K562 (cell line): ENCODE data around the gene GHDC. TPM values are rescaled to one million over a fixed set of nuclear protein-coding genes. Genes with fewer than 3 reads are reported as not detected.

ENCODE experiments used
- ARID3A ChIP-seq: IDR thresholded peaks from 2 replicates; pipeline ENCODE4 v1.6.1; 2012; ENCODE audit warnings: low read depth, low read length, improper control_type of control experiment, borderline replicate concordance
- DIDO1 ChIP-seq: fragments of 450-650 bp; IDR thresholded peaks from 2 replicates; pipeline ENCODE4 v1.6.1; 2016; ENCODE audit warnings: low read depth, missing biosample characterization, missing genetic modification characterization
- DPF2 ChIP-seq: fragments of 450-650 bp; IDR thresholded peaks from 2 replicates; pipeline ENCODE4 v1.6.1; 2016
- FOXK1 ChIP-seq: sonication (generic); formaldehyde crosslinking; IDR thresholded peaks from 2 replicates; pipeline ENCODE4 v1.8.0; 2022; ENCODE audit warnings: missing genetic modification reagents, mild to moderate bottlenecking, borderline replicate concordance
- MBD2 ChIP-seq: sonication (generic); IDR thresholded peaks from 2 replicates; pipeline ENCODE4 v1.6.1; 2016; ENCODE audit warnings: low read depth, borderline replicate concordance
- MCM7 ChIP-seq, 2 experiments: fragments of 450-650 bp; IDR thresholded peaks; 2 replicates each; pipeline ENCODE4 v1.6.1; 2016 to 2018
- NR3C1 ChIP-seq: sonication (generic); formaldehyde crosslinking; IDR thresholded peaks from 2 replicates; pipeline ENCODE4 v1.8.1; 2022; ENCODE audit warnings: missing genetic modification reagents
- PRMT5 ChIP-seq: sonication (generic); formaldehyde crosslinking; IDR thresholded peaks from 2 replicates; pipeline ENCODE4 v1.5.0; 2020; ENCODE audit warnings: missing genetic modification reagents
- SETDB1 ChIP-seq: IDR thresholded peaks from one replicate; pipeline ENCODE4 v1.6.1; 2012; ENCODE audit warnings: low read length, control low read depth, inconsistent platforms
- THAP12 ChIP-seq: fragments of 250-450 bp; sonication (Bioruptor Pico); IDR thresholded peaks from 2 replicates; pipeline ENCODE4 v1.9.0; 2021; ENCODE audit warnings: mild to moderate bottlenecking, inconsistent platforms
- ZC3H11A ChIP-seq: IDR thresholded peaks from 2 replicates; pipeline ENCODE4 v1.6.1; 2012; ENCODE audit warnings: low read depth, low read length, improper control_type of control experiment
- ZFP1 ChIP-seq: fragments of 450-650 bp; formaldehyde crosslinking; IDR thresholded peaks from 2 replicates; pipeline ENCODE4 v1.4.0; 2020; ENCODE audit warnings: mild to moderate bottlenecking, mixed read lengths
- ZNF551 ChIP-seq: fragments of 250-450 bp; sonication (Bioruptor Pico); IDR thresholded peaks from 2 replicates; pipeline ENCODE4 v1.5.0; 2021; ENCODE audit warnings: mild to moderate bottlenecking, moderate library complexity
- polyA plus RNA-seq, 8 experiments: library from polyadenylated mRNA; depleted of rRNA in 4 of 8; stranded (reverse) in 5 of 8; unstranded in 3 of 8; fragments of >200 nt; fragmentation: Nextera tagmentation in 2 of 8; fragmentation: Illumina TruSeq in 1 of 8; extraction: Ambion mirVana in 2 of 8; extraction: Trizol in 1 of 8; gene quantifications; 2 replicates each; pipeline versions ENCODE4 v1.2.1 to v1.2.3, GENCODE V29; 2011 to 2014; ENCODE audit warnings: inconsistent platforms in 1 of 8, missing spikeins in 1 of 8
- total RNA-seq, 7 experiments: library from RNA; depleted of rRNA in 6 of 7; stranded (reverse); fragments of >200 nt in 6 of 7; fragmentation: Illumina TruSeq in 2 of 7; extraction: Trizol in 2 of 7; gene quantifications; 2 replicates each; pipeline versions ENCODE4 v1.2.1 to v1.2.3, GENCODE V29; 2011 to 2021; ENCODE audit warnings: low replicate concordance in 1 of 7
- TF ChIP-seq, protein P1 (sequence below): fragments of 450-650 bp; IDR thresholded peaks from 2 replicates; pipeline ENCODE4 v1.6.1; 2018; ENCODE audit not compliant: partially characterized antibody
- TF ChIP-seq, protein P2 (sequence below): sonication (generic); formaldehyde crosslinking; IDR thresholded peaks from 2 replicates; pipeline ENCODE4 v1.9.0; 2022; ENCODE audit warnings: mild to moderate bottlenecking, missing genetic modification reagents
- TF ChIP-seq, protein P3 (sequence below): fragments of 250-450 bp; sonication (Bioruptor Pico); IDR thresholded peaks from 2 replicates; pipeline ENCODE4 v1.9.0; 2021; ENCODE audit warnings: mild to moderate bottlenecking

Gene GHDC
- total and polyA plus RNA-seq, 9 of the 15 experiments (the other 6 are each of a cell fraction or from before 2014, with no cell fraction given): 0.65 to 23.2 (median 11.2) TPM

DNA sequence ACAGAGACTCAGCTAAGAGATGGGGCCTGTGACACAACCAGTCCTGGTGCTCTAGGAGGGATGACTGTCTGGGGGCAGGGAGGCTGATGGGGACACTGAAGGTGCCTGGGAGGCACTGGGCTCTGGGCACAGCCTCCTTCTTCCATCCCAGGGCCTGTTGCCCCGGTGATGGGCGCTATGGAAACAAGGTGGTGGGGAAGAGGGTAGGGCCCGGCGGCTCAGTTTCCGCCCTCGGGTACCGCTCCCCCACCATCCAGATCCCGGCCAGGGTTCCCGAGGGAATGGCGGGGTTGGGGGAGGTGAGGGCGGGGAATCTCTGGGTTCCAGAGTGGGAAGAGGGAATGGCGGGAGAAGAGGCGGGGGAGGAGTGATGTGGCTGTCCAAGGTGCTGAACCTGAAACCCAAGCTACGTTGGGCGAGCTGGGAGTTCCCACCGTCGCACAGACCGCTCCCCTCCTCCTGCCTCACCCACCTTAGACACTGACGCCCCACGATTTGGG is 14.3 kb downstream of the GHDC start (continued):
- TF ChIP-seq SETDB1 (no peak), DPF2 (no peak), ZC3H11A (no peak), PRMT5 (CRISPR knock-in tag) (peak; percentile 94), THAP12 (CRISPR knock-in tag) (no peak), FOXK1 (CRISPR knock-in tag) (0 out of 2 replicates have a peak, but pooled peaks have one; percentile 32), ZFP1 (CRISPR knock-in tag) (no peak), NR3C1 (CRISPR knock-in tag) (no peak), DIDO1 (no peak), MBD2 (no peak), ARID3A (no peak), ZNF551 (CRISPR knock-in tag) (no peak), MCM7 (IDR thresholded peaks at IDR 0.05) (no peak)
- TF ChIP-seq, protein P1, sequence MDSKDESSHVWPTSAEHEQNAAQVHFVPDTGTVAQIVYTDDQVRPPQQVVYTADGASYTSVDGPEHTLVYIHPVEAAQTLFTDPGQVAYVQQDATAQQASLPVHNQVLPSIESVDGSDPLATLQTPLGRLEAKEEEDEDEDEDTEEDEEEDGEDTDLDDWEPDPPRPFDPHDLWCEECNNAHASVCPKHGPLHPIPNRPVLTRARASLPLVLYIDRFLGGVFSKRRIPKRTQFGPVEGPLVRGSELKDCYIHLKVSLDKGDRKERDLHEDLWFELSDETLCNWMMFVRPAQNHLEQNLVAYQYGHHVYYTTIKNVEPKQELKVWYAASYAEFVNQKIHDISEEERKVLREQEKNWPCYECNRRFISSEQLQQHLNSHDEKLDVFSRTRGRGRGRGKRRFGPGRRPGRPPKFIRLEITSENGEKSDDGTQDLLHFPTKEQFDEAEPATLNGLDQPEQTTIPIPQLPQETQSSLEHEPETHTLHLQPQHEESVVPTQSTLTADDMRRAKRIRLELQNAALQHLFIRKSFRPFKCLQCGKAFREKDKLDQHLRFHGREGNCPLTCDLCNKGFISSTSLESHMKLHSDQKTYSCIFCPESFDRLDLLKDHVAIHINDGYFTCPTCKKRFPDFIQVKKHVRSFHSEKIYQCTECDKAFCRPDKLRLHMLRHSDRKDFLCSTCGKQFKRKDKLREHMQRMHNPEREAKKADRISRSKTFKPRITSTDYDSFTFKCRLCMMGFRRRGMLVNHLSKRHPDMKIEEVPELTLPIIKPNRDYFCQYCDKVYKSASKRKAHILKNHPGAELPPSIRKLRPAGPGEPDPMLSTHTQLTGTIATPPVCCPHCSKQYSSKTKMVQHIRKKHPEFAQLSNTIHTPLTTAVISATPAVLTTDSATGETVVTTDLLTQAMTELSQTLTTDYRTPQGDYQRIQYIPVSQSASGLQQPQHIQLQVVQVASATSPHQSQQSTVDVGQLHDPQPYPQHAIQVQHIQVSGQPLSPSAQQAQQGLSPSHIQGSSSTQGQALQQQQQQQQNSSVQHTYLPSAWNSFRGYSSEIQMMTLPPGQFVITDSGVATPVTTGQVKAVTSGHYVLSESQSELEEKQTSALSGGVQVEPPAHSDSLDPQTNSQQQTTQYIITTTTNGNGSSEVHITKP: no peak
- TF ChIP-seq, protein P2, sequence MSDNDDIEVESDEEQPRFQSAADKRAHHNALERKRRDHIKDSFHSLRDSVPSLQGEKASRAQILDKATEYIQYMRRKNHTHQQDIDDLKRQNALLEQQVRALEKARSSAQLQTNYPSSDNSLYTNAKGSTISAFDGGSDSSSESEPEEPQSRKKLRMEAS (CRISPR knock-in tag): no peak
- TF ChIP-seq, protein P3, sequence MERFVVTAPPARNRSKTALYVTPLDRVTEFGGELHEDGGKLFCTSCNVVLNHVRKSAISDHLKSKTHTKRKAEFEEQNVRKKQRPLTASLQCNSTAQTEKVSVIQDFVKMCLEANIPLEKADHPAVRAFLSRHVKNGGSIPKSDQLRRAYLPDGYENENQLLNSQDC (CRISPR knock-in tag): no peak
